Left renal cortex interstitium (tissue), 4 donors: ENCODE results near the gene PAK5. TPM values are rescaled to one million over a fixed set of nuclear protein-coding genes. Genes with fewer than 3 reads are reported as not detected.

Source experiments
- DNase-seq, 4 donors: peaks; one replicate each; pipeline ENCODE4 v3.0.0-alpha.2; 2013; ENCODE audit warnings: low read depth in 4 of 4, low spot score in 2 of 4, missing footprints in 1 of 4
- polyA plus RNA-seq, 4 donors: library from polyadenylated mRNA; unstranded; fragments of 120-200 nt; gene quantifications; one replicate each; pipeline ENCODE4 v1.2.1, GENCODE V29; 2013; ENCODE audit not compliant: insufficient read length in 4 of 4

The PAK5 gene
- polyA plus RNA-seq, 4 donors = 0.34 to 0.52 (median 0.37) TPM

- DNase-seq = no peak
Measured at GRCh38 chr20:9534025-9534424, 304.9 kb downstream of the PAK5 start.

- no peak for DNase-seq
Measured at GRCh38 chr20:9532069-9532838, 306.6 kb downstream of the PAK5 start.

- no peak for DNase-seq
Measured at GRCh38 chr20:9531581-9531980, 307.3 kb downstream of the PAK5 start.

- no peak for DNase-seq
Measured at GRCh38 chr20:9523636-9524035, 315.2 kb downstream of the PAK5 start.

- DNase-seq = no peak
Measured at GRCh38 chr20:9520086-9520485, 318.8 kb downstream of the PAK5 start.

- no peak for DNase-seq
Measured at GRCh38 chr20:9518576-9519175, 320.2 kb downstream of the PAK5 start.

GRCh38 chr20:9517297-9518162, 321.3 kb downstream of the PAK5 start:
- no peak for DNase-seq

GRCh38 chr20:9516234-9516871, 322.5 kb downstream of the PAK5 start:
- DNase-seq = no peak

- DNase-seq = no peak
Measured at GRCh38 chr20:9515741-9516233, 323.1 kb downstream of the PAK5 start.

GRCh38 chr20:9515214-9515585, 323.7 kb downstream of the PAK5 start:
- no peak for DNase-seq

- no peak for DNase-seq
Measured at GRCh38 chr20:9514461-9515213, 324.2 kb downstream of the PAK5 start, which contains the start of gene LAMP5. Gene LAMP5, plus strand, starts transcription at chr20:9514590. Its CDS starts 263 bp downstream, at chr20:9514853.

- DNase-seq = no peak
Measured at GRCh38 chr20:9514072-9514460, 324.8 kb downstream of the PAK5 start.

- no peak for DNase-seq
Measured at GRCh38 chr20:9510911-9511310, 328.0 kb downstream of the PAK5 start.

GRCh38 chr20:9509246-9509645, 329.6 kb downstream of the PAK5 start:
- DNase-seq = no peak

GRCh38 chr20:9508696-9509178, 330.1 kb downstream of the PAK5 start:
- no peak for DNase-seq

- no peak for DNase-seq
Measured at GRCh38 chr20:9508240-9508661, 330.6 kb downstream of the PAK5 start.

GRCh38 chr20:9507544-9508239, 331.2 kb downstream of the PAK5 start:
- no peak for DNase-seq

GRCh38 chr20:9506964-9507369, 331.9 kb downstream of the PAK5 start:
- DNase-seq = no peak

GRCh38 chr20:9506280-9506821, 332.5 kb downstream of the PAK5 start:
- no peak for DNase-seq
